Nephron (organoid): Measurements from ENCODE around the gene TRIM37.

Experiments used
- H3K27ac Mint-ChIP-seq, 3 experiments: 2 replicates each; pipeline ENCODE4 v1.8.0; 2020; ENCODE audit warnings: mixed read lengths in 3 of 3, mild to moderate bottlenecking in 2 of 3, moderate library complexity in 1 of 3
- H3K27me3 Mint-ChIP-seq: 2 replicates; pipeline ENCODE4 v1.8.0; 2021; ENCODE audit warnings: low read depth, mild to moderate bottlenecking, moderate library complexity, mixed read lengths
- H3K36me3 Mint-ChIP-seq: 2 replicates; pipeline ENCODE4 v1.8.0; 2020; ENCODE audit warnings: low read depth, mixed read lengths
- H3K4me1 Mint-ChIP-seq: 2 replicates; pipeline ENCODE4 v1.8.0; 2020; ENCODE audit warnings: mixed read lengths
- H3K4me3 Mint-ChIP-seq, 3 experiments: 2 replicates each; pipeline ENCODE4 v1.8.0; 2020; ENCODE audit warnings: mild to moderate bottlenecking in 3 of 3, mixed read lengths in 3 of 3, moderate library complexity in 2 of 3
- H3K9me3 Mint-ChIP-seq: 2 replicates; pipeline ENCODE4 v1.8.0; 2020; ENCODE audit warnings: mixed read lengths
- TF ChIP-seq, protein P1 (sequence below), 3 experiments: fragments of 200-600 bp; sonication (generic); IDR thresholded peaks; one replicate each; pipeline ENCODE4 v1.5.0; 2021; ENCODE audit warnings: antibody characterized with exemption in 3 of 3; ENCODE audit not compliant: unreplicated experiment in 3 of 3

Gene TRIM37

DNA sequence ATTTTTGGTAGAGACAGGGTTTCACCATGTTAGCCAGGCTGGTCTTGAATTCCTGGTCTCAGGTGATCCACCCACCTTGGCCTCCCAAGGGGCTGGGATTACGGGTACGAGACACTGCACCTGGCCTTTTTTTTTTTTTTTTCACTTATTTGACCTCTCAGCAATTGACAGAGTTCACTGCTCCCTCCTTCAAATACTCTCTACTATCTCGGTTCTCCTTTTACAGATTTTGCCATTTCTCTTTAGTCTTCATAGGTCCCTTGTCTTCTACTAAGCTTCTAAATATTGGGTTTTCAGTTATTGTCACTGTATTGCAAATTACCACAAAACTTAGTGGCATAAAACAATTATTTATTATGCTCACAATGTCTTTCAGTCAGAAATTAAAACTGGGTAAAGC lies 159.3 kb downstream of the TRIM37 start:
- Mint-ChIP-seq H3K4me3 (no peak overlapping the region), H3K27me3 (no peaks in the 10 kb centered on the region), H3K27ac (no peak overlapping the region), H3K4me1 (no peaks in the 10 kb centered on the region), H3K36me3 (peaks cover 15% of the 10 kb centered on the region), H3K9me3 (peaks cover 39% of the 10 kb centered on the region)
- TF ChIP-seq, protein P1, sequence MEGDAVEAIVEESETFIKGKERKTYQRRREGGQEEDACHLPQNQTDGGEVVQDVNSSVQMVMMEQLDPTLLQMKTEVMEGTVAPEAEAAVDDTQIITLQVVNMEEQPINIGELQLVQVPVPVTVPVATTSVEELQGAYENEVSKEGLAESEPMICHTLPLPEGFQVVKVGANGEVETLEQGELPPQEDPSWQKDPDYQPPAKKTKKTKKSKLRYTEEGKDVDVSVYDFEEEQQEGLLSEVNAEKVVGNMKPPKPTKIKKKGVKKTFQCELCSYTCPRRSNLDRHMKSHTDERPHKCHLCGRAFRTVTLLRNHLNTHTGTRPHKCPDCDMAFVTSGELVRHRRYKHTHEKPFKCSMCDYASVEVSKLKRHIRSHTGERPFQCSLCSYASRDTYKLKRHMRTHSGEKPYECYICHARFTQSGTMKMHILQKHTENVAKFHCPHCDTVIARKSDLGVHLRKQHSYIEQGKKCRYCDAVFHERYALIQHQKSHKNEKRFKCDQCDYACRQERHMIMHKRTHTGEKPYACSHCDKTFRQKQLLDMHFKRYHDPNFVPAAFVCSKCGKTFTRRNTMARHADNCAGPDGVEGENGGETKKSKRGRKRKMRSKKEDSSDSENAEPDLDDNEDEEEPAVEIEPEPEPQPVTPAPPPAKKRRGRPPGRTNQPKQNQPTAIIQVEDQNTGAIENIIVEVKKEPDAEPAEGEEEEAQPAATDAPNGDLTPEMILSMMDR (IDR thresholded peaks at IDR 0.05; ENCODE audit: unreplicated experiment in 3 of 3): no peak

DNA sequence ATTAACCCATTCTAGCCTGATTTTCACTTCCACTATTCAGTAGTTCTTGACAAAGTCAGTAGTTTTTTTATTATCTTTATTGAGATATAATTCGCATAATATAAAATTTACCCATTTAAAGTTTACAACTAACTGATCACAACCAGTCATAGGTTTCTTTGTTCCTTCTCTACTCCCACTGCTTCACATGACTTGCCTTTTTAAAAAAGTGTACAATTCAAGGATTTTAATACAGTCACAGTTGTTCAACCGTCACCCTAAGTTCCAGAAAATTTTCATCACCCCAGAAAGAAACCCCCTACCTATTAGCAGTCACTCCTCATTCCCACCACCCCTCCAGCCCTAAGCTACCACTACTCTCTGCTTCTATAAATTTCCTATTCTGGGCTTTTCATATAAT lies 162.5 kb downstream of the TRIM37 start:
- Mint-ChIP-seq H3K4me1 (no peaks in the 10 kb centered on the region), H3K27ac (no peak overlapping the region), H3K27me3 (no peaks in the 10 kb centered on the region), H3K9me3 (peaks cover 19% of the 10 kb centered on the region), H3K36me3 (peaks cover 7% of the 10 kb centered on the region), H3K4me3 (no peak overlapping the region)
- TF ChIP-seq, protein P1 (IDR thresholded peaks at IDR 0.05; ENCODE audit: unreplicated experiment in 3 of 3): no peak

DNA sequence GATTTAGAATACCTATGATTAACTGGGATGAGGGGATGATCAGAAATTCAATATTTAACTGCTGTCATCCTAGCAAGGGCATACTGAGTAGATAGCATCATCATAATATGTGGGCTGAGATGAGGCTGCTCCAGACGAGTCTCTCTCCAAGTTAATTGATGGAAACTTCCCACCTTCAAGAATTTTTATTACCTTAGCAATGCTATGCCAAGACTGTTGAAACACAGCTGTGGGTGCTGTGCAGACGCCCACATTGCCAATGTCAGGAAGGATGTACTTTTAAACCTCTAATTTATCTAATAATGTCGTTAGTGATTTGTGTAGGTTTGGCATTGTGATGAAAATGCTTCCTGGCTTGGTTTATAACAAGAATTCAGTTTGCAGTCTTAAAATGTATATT lies 170.4 kb downstream of the TRIM37 start:
- no peaks in the 10 kb centered on the region for H3K36me3 Mint-ChIP-seq
- no peaks in the 10 kb centered on the region for H3K4me1 Mint-ChIP-seq
- TF ChIP-seq, protein P1 (IDR thresholded peaks at IDR 0.05; ENCODE audit: unreplicated experiment in 3 of 3): no peak
- H3K9me3 Mint-ChIP-seq: no peaks in the 10 kb centered on the region
- no peak overlapping the region for H3K27ac Mint-ChIP-seq
- no peak overlapping the region for H3K4me3 Mint-ChIP-seq
- H3K27me3 Mint-ChIP-seq: no peaks in the 10 kb centered on the region

DNA sequence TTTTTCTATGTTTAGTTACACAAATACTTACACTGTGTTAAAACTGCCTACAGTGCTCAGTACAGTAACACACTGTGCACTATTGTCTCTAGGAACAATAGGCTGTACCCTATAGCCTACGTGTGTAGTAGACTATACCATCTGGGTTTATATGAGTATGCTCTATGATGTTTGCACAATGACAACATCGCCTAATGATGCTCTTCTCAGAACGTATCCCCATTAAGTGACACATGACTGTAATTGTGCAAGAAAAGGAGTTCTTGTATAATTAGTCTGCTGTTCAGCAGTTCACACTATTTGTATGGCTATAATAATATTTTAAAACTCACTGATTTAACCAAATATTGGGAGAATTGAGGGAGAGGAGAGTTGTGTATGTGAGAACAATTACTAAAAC lies 173.7 kb downstream of the TRIM37 start:
- Mint-ChIP-seq H3K9me3 (no peaks in the 10 kb centered on the region), H3K4me3 (no peak overlapping the region)

More for the DNA sequence above, 173.7 kb downstream of the TRIM37 start:
- no peaks in the 10 kb centered on the region for H3K27me3 Mint-ChIP-seq
- no peaks in the 10 kb centered on the region for H3K4me1 Mint-ChIP-seq
- TF ChIP-seq, protein P1 (IDR thresholded peaks at IDR 0.05; ENCODE audit: unreplicated experiment in 3 of 3): no peak
- no peak overlapping the region for H3K27ac Mint-ChIP-seq
- H3K36me3 Mint-ChIP-seq: no peaks in the 10 kb centered on the region
